Gastroesophageal sphincter (tissue), 3 donors: ENCODE results near the gene BICC1.

Experiments used
- CTCF ChIP-seq, 4 experiments: fragments of 200-600 bp in 2 of 4; fragments of 450-650 bp in 2 of 4; sonication (generic) in 1 of 4; IDR thresholded peaks; one replicate each; pipeline ENCODE4 v1.5.1; 2017 to 2019; ENCODE audit warnings: antibody characterized with exemption in 4 of 4, mild to moderate bottlenecking in 2 of 4, moderate library complexity in 2 of 4
- EP300 ChIP-seq: sonication (generic); formaldehyde crosslinking; IDR thresholded peaks from one replicate; pipeline ENCODE4 v1.6.1; 2017; ENCODE audit warnings: antibody characterized with exemption, mild to moderate bottlenecking
- POLR2A ChIP-seq, 2 donors: fragments of 450-650 bp; IDR thresholded peaks; one replicate each; pipeline ENCODE4 v1.6.1; 2017; ENCODE audit warnings: antibody characterized with exemption in 2 of 2, mild to moderate bottlenecking in 2 of 2, moderate library complexity in 1 of 2

- TF ChIP-seq EP300, result no peak
- TF ChIP-seq CTCF (IDR thresholded peaks at IDR 0.05), result no peak
- no peak for TF ChIP-seq POLR2A (IDR thresholded peaks at IDR 0.05)
Observed at GRCh38 chr10:58782876-58783851, 270.5 kb downstream of the BICC1 start.
